ENCODE measurements around the gene ITGB2.

ITGB2 gene

GRCh38 chr21:44921928-44922327 lies 1.2 kb upstream of the ITGB2 start:
- no peak for TF ChIP-seq CTCF (IDR thresholded peaks at IDR 0.05; ENCODE audit: low read depth, low read length, missing control alignments)
- no peak for DNase-seq (ENCODE audit: low read depth)
- peak overlapping the region; percentile 82; the same call in 1 of the 2 replicates for H3K4me3 ChIP-seq (ENCODE audit: low read depth, low read length)

GRCh38 chr21:44919913-44920693 lies 596 bp downstream of the ITGB2 start:
- H3K4me3 ChIP-seq (ENCODE audit: low read depth, low read length), result peak overlapping the region; percentile 82
- TF ChIP-seq CTCF (IDR thresholded peaks at IDR 0.05; ENCODE audit: low read depth, low read length, missing control alignments), result peak; percentile 0
- no peak for DNase-seq (ENCODE audit: low read depth)

- DNase-seq (ENCODE audit: low read depth), result no peak
- no peak for TF ChIP-seq CTCF (IDR thresholded peaks at IDR 0.05; ENCODE audit: low read depth, low read length, missing control alignments)
- peak overlapping the region; percentile 82 for H3K4me3 ChIP-seq (ENCODE audit: low read depth, low read length)
Observed at GRCh38 chr21:44919111-44919912, 1.4 kb downstream of the ITGB2 start.

GRCh38 chr21:44918581-44919033 lies 2.1 kb downstream of the ITGB2 start:
- DNase-seq (ENCODE audit: low read depth), result no peak
- TF ChIP-seq CTCF (IDR thresholded peaks at IDR 0.05; ENCODE audit: low read depth, low read length, missing control alignments), result no peak
- peak overlapping the region; percentile 82 for H3K4me3 ChIP-seq (ENCODE audit: low read depth, low read length)

- no peak for DNase-seq (ENCODE audit: low read depth)
- TF ChIP-seq CTCF (IDR thresholded peaks at IDR 0.05; ENCODE audit: low read depth, low read length, missing control alignments), result no peak
- H3K4me3 ChIP-seq (ENCODE audit: low read depth, low read length), result peak overlapping the region; percentile 82
Observed at GRCh38 chr21:44918107-44918470, 2.6 kb downstream of the ITGB2 start.

- peak overlapping the region; percentile 82 for H3K4me3 ChIP-seq (ENCODE audit: low read depth, low read length)
- no peak for TF ChIP-seq CTCF (IDR thresholded peaks at IDR 0.05; ENCODE audit: low read depth, low read length, missing control alignments)
- no peak for DNase-seq (ENCODE audit: low read depth)
Observed at GRCh38 chr21:44917446-44918106, 3.1 kb downstream of the ITGB2 start.

Measured in GM12864 (cell line).